ENCODE data around the gene ADNP. TPM values are rescaled to one million over a fixed set of nuclear protein-coding genes. Genes with fewer than 3 reads are reported as not detected.

ADNP gene
- polyA plus RNA-seq, 1 donor (not counting 4 experiments of a cell fraction or from before 2014, with no cell fraction given): 29.3 TPM

DNA sequence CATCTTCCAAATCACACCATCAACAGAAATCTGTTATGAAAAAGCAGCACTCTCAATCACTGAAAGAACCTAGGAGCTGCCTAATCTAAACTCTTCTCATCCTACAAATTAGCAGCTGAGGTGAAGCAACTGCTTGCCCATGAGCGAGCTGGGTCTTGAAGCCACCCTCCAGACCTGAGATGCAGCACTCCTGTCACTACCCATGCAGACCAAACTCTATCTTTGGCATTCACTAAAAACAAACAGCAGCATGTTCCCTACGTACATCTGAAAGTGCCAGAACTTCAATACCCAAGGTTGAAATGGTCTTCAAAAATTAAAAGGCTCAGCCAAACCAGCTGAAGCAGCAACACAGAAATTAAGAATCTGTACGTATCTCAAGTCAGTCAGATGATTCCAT, 14.3 kb downstream of the ADNP start:
- peaks cover 10% of the 10 kb centered on the region for H4K20me1 ChIP-seq (ENCODE audit: control insufficient read depth, extremely low read depth, insufficient read depth, low read length)
- H3K4me2 ChIP-seq (ENCODE audit: control insufficient read depth, extremely low read depth, insufficient read depth, low read depth, low read length): peak overlapping the region; percentile 44
- H3K27ac ChIP-seq (ENCODE audit: control insufficient read depth, insufficient read depth, low read length): peak overlapping the region; percentile 73
- no peaks in the 10 kb centered on the region for H3K9me3 ChIP-seq (ENCODE audit: control insufficient read depth, low read depth, low read length)
- TF ChIP-seq EZH2 (IDR thresholded peaks at IDR 0.05; ENCODE audit: low read length) (no peak), CTCF (optimal IDR thresholded peaks at IDR 0.05 in 1 of 3, IDR thresholded peaks at IDR 0.05 in 1 of 3, conservative IDR thresholded peaks at IDR 0.05 in 1 of 3; ENCODE audit: extremely low read depth in 1 of 3, insufficient read depth in 2 of 3, low read length in 3 of 3) (no peak)
- peaks cover 4 to 6% of the 10 kb centered on the region in 2 experiments for H3K36me3 ChIP-seq (ENCODE audit: control insufficient read depth in 2 of 2, extremely low read depth in 1 of 2, insufficient read depth in 2 of 2, low read length in 2 of 2)
- peak overlapping the region in 1 of 3 experiments; percentile 11 for H3K4me3 ChIP-seq (ENCODE audit: control insufficient read depth in 2 of 3, extremely low read depth in 1 of 3, insufficient read depth in 2 of 3, low read depth in 1 of 3, low read length in 3 of 3)
- no peaks in the 10 kb centered on the region for H3K27me3 ChIP-seq (ENCODE audit: control insufficient read depth, extremely low read depth, insufficient read depth, low read length)
- dilution Hi-C loops (cut with MboI; ENCODE audit: extremely low pct_ligation_motif_present, low sequenced_read_pairs): no loop called here
- peaks cover 5% of the 10 kb centered on the region for H3K9me1 ChIP-seq (ENCODE audit: control insufficient read depth, extremely low read depth, insufficient read depth, low read length)
- H2AFZ ChIP-seq (ENCODE audit: control insufficient read depth, low read length): no peak overlapping the region
- no peak for DNase-seq (ENCODE audit: low read depth, low spot score)
- peak overlapping the region; percentile 22 for H3K9ac ChIP-seq (ENCODE audit: control insufficient read depth, extremely low read depth, insufficient read depth, low read length)
- H3K79me2 ChIP-seq (ENCODE audit: control insufficient read depth, insufficient read depth, low read length): peaks cover 96% of the 10 kb centered on the region
- FAIRE-seq: peak; percentile 39
- H3K4me1 ChIP-seq (ENCODE audit: control insufficient read depth, extremely low read depth, insufficient read depth, low read length): peaks cover 56% of the 10 kb centered on the region

DNA sequence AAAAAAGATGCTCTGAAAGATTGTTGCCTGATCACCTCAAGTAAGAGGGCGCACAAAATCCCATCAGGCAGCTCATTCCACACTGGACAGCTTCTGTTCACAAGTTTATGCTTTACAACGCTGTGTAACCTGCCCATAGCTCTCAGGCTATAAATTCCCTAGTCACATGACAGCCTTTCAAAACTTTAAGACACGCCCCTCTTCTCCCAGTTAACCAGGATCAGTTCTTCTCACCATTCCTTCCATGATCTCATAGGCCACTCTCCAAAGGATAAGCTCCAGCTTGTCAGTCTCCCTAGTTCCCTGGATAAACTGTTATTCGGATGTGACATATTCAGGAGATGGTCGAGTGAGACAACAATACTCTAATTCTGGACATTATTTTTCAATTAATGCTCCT, 15.0 kb downstream of the ADNP start:
- DNase-seq (ENCODE audit: low read depth, low spot score): peak; percentile 46

More for the DNA sequence above, 15.0 kb downstream of the ADNP start:
- peaks cover 10% of the 10 kb centered on the region for H4K20me1 ChIP-seq (ENCODE audit: control insufficient read depth, extremely low read depth, insufficient read depth, low read length)
- no peak for TF ChIP-seq EZH2 (IDR thresholded peaks at IDR 0.05; ENCODE audit: low read length)
- TF ChIP-seq CTCF (optimal IDR thresholded peaks at IDR 0.05 in 1 of 3, IDR thresholded peaks at IDR 0.05 in 1 of 3, conservative IDR thresholded peaks at IDR 0.05 in 1 of 3; ENCODE audit: extremely low read depth in 1 of 3, insufficient read depth in 2 of 3, low read length in 3 of 3): no peak
- H3K27ac ChIP-seq (ENCODE audit: control insufficient read depth, insufficient read depth, low read length): peak overlapping the region; percentile 73
- dilution Hi-C loops (cut with MboI; ENCODE audit: extremely low pct_ligation_motif_present, low sequenced_read_pairs): no loop called here
- H3K9ac ChIP-seq (ENCODE audit: control insufficient read depth, extremely low read depth, insufficient read depth, low read length): no peak overlapping the region
- H2AFZ ChIP-seq (ENCODE audit: control insufficient read depth, low read length): no peak overlapping the region
- FAIRE-seq: peak; percentile 83
- no peaks in the 10 kb centered on the region for H3K27me3 ChIP-seq (ENCODE audit: control insufficient read depth, extremely low read depth, insufficient read depth, low read length)
- H3K4me1 ChIP-seq (ENCODE audit: control insufficient read depth, extremely low read depth, insufficient read depth, low read length): peaks cover 56% of the 10 kb centered on the region
- H3K4me2 ChIP-seq (ENCODE audit: control insufficient read depth, extremely low read depth, insufficient read depth, low read depth, low read length): peak overlapping the region; percentile 44
- H3K9me3 ChIP-seq (ENCODE audit: control insufficient read depth, low read depth, low read length): no peaks in the 10 kb centered on the region
- peaks cover 4 to 6% of the 10 kb centered on the region in 2 experiments for H3K36me3 ChIP-seq (ENCODE audit: control insufficient read depth in 2 of 2, extremely low read depth in 1 of 2, insufficient read depth in 2 of 2, low read length in 2 of 2)
- no peak overlapping the region for H3K4me3 ChIP-seq (ENCODE audit: control insufficient read depth in 2 of 3, extremely low read depth in 1 of 3, insufficient read depth in 2 of 3, low read depth in 1 of 3, low read length in 3 of 3)
- H3K79me2 ChIP-seq (ENCODE audit: control insufficient read depth, insufficient read depth, low read length): peaks cover 96% of the 10 kb centered on the region
- H3K9me1 ChIP-seq (ENCODE audit: control insufficient read depth, extremely low read depth, insufficient read depth, low read length): peaks cover 5% of the 10 kb centered on the region
